Brain microvascular endothelial cell (primary cell): ENCODE data around the gene GZF1.
"Not testable (repeated sequence)": the region's sequence is repeated elsewhere in the genome, so short reads cannot be mapped to it uniquely, and the experiment has no call there.

Experiments used
- DNase-seq: peaks from one replicate; pipeline ENCODE4 v3.0.0-alpha.2; 2020
- H3K27ac ChIP-seq: fragments of 250-450 bp; sonication (Bioruptor Pico); 2 replicates; pipeline ENCODE4 v1.5.1; 2020; ENCODE audit warnings: mild to moderate bottlenecking, moderate library complexity
- H3K27me3 ChIP-seq: fragments of 250-450 bp; sonication (Bioruptor Pico); replicated peaks from 2 replicates; pipeline ENCODE4 v1.5.1; 2020; ENCODE audit warnings: mild to moderate bottlenecking
- H3K36me3 ChIP-seq: fragments of 250-450 bp; sonication (Bioruptor Pico); replicated peaks from 2 replicates; pipeline ENCODE4 v1.5.1; 2020; ENCODE audit warnings: mild to moderate bottlenecking
- H3K4me3 ChIP-seq: 2 replicates; pipeline ENCODE4 v1.5.1; 2011; ENCODE audit warnings: low read depth, mild to moderate bottlenecking, control low read depth, low read length, moderate library complexity
- in situ Hi-C: cut with HindIII; loops from 2 replicates; pipeline ENCODE4 v1.10.0; 2017; ENCODE audit warnings: low sequenced_read_pairs, low pct_ligation_motif_present
- TF ChIP-seq, protein P1 (sequence below): IDR thresholded peaks from 2 replicates; pipeline ENCODE4 v1.5.1; 2011; ENCODE audit warnings: low read depth, mild to moderate bottlenecking, moderate library complexity, low read length, control low read depth, inconsistent platforms; ENCODE audit errors: missing control alignments

Gene GZF1

DNA sequence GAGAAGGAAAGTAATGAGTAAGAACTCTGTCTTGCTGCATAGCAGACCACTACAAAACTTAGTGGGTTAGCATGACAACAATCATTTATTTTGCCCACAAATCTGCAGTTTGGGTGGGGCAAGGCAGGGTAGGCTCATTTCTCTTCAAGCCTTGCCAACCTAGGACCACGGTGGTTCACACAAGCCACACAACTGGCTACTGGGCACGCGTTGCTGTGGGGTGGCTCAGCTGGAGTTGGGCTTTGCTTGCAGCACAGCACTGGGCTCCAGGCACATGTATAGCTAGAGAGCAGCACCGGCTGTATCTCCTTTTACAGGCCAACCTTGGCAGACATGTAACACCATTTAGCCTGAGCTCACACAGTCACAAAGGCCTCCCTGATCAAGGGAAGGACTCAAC lies 16.0 kb upstream of the GZF1 start:
- in situ Hi-C loops = loop anchor here (25.0 kb wide), 1 partner anchor 659 kb away; no protein-coding TSS in a partner anchor
- no peak for DNase-seq
- H3K27ac ChIP-seq = no peak overlapping the region
- no peaks in the 10 kb centered on the region for H3K27me3 ChIP-seq
- no peaks in the 10 kb centered on the region for H3K36me3 ChIP-seq
- TF ChIP-seq, protein P1, sequence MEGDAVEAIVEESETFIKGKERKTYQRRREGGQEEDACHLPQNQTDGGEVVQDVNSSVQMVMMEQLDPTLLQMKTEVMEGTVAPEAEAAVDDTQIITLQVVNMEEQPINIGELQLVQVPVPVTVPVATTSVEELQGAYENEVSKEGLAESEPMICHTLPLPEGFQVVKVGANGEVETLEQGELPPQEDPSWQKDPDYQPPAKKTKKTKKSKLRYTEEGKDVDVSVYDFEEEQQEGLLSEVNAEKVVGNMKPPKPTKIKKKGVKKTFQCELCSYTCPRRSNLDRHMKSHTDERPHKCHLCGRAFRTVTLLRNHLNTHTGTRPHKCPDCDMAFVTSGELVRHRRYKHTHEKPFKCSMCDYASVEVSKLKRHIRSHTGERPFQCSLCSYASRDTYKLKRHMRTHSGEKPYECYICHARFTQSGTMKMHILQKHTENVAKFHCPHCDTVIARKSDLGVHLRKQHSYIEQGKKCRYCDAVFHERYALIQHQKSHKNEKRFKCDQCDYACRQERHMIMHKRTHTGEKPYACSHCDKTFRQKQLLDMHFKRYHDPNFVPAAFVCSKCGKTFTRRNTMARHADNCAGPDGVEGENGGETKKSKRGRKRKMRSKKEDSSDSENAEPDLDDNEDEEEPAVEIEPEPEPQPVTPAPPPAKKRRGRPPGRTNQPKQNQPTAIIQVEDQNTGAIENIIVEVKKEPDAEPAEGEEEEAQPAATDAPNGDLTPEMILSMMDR = no peak
- no peak overlapping the region for H3K4me3 ChIP-seq

DNA sequence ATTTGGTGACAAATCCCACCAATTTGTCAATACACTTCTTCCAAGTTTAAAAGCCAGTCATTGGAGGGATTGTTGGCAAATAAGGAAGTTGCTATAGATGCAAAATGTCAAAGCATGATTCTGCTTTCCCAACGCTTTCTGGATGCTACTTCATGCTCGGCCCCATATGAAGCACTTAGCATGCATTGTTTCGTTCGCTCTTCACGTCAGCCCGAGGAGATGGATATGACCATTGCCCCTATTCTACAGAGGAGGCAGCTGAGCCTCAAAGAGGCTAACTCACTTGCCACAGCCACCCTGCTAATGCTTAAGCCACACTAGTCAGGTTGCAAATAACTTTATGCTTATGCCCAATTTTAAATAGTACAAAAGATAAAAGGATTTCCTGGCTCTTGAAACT lies 14.2 kb upstream of the GZF1 start:
- Histone ChIP-seq H3K27me3 (no peaks in the 10 kb centered on the region), H3K4me3 (no peak overlapping the region), H3K27ac (no peak overlapping the region), H3K36me3 (no peaks in the 10 kb centered on the region)
- in situ Hi-C loops = loop anchor here (25.0 kb wide), 1 partner anchor 660 kb away; no protein-coding TSS in a partner anchor
- TF ChIP-seq, protein P1 = no peak
- DNase-seq = no peak

DNA sequence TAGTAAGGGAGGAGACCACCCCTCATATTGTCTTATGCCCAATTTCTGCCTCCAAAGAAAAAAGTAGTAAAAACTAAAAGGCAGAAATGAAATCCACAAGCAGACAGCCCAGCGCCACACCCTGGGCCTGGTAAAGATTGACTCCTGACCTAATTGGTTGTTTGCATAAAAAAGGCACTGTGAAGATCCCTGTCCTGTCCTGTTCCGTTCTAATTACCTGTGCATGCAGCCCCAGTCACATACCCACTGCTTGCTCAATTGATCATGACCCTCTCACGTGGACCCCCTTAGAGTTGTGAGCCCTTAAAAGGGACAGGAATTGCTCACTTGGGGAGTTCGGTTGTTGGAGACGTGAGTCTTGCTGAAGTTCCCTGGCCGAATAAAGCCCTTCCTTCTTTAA lies 13.5 kb upstream of the GZF1 start:
- not testable (repeated sequence) for H3K4me3 ChIP-seq, H3K27me3 ChIP-seq, H3K27ac ChIP-seq, H3K36me3 ChIP-seq, DNase-seq
- in situ Hi-C loops = loop anchor here (25.0 kb wide), 1 partner anchor 661 kb away; no protein-coding TSS in a partner anchor

DNA sequence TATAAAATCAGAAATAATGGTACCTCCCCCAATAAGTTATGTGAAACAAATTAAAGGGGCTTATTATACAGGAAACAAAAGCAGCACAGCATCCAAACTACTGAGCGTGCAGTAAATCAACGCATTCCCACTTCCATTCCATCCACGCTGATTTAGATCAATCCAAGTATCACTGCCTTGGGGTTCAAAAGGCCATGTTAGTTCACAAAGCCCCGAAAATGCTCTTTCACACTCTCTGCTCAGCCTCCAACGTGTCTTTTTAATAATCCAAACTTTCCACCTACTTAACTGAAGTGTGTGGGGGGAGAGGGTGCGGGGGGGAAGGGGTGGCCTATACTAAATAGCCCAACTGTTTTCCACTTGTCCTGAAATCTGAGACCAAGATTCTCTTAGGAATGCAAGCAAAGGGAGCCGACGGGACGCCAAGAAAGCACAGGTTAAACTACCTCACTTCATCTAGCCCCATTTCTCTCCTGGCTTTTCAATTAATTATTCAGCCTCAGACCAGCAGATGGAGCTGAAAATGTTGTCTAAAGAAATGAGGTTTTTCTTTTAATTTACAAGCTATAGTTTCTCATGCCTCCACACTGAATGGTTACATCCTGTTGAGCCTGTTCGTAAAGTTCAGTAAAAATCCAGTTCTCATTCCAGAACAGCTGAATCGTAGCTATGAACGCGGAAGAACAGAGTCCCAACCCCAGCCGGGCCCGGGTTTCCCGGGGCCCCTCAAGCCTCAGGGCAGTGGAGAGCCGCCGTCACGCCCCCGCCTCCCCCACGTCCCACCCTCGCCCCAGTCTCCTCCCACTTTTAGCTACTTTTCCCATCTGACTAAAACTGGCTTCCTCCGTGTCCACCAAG lies 12.4 kb upstream of the GZF1 start:
- H3K4me3 ChIP-seq = peak overlapping the region; percentile 90
- peak overlapping the region; percentile 97 for H3K27ac ChIP-seq
- H3K27me3 ChIP-seq = no peaks in the 10 kb centered on the region
- DNase-seq = no peak
- H3K36me3 ChIP-seq = no peaks in the 10 kb centered on the region
- TF ChIP-seq, protein P1 = peak; percentile 45
- in situ Hi-C loops = loop anchor here (25.0 kb wide), 1 partner anchor 662 kb away; no protein-coding TSS in a partner anchor

DNA sequence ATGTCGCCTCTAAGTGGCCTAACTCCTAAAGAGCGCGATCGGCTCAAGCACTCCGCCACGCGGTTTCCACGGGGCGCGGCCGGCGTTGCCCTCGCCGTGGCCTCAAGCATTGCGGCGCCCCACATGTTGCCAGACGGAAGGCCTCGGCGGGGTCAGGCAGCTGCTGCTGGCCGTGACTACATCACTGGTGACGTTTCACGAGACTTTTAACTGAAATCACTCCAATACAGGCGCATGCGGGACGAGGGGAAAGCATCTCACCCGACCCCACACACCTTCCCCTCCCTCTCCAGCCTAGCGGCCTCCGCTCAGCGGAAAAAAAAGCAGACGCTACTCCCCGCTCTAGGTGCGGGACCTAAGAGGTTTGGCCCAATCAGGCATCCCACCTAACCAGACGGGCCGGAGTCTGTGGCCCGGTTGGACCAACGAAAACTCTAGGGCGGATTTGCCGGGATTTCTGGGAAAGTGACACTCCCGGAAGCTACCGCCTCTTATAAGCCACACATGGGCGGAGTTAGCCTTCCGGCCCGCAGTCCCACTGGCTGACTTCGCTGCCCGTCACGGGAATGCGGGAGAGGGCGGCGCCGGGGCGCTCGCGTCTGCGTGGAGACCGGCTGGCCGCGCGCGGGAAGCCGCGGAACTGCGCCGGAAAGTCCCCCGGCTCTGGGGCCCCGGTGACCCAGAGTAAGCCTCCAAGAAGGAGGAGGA lies 11.6 kb upstream of the GZF1 start, which contains the start of gene NXT1:
Gene NXT1, plus strand, starts transcription at position 596 of the 708 bp plus-strand sequence. CDS start 3,251 bp downstream, outside the sequence.
- TF ChIP-seq, protein P1 = no peak

More for the DNA sequence above, 11.6 kb upstream of the GZF1 start, which contains the start of gene NXT1:
- Histone ChIP-seq H3K4me3 (peak within 1 kb of the TSS; percentile 90), H3K27ac (peak within 1 kb of the TSS; percentile 97), H3K36me3 (peaks cover 3% of the 10 kb centered on the region), H3K27me3 (no peaks in the 10 kb centered on the region)
- DNase-seq = peak; percentile 99
- in situ Hi-C loops = no loop called here
